HL-60 (cell line): Measurements from ENCODE around the gene PIAS2.

Experiments used
- DNase-seq, 2 experiments: peaks; one replicate each; pipeline ENCODE4 v3.0.0-alpha.2; 2010 to 2020; ENCODE audit warnings: low read depth in 1 of 2, low spot score in 1 of 2
- H3K27ac ChIP-seq: fragments of 250-450 bp; sonication (Bioruptor Pico); replicated peaks from 2 replicates; pipeline ENCODE4 v1.5.1; 2020; ENCODE audit warnings: mild to moderate bottlenecking, moderate library complexity
- H3K27me3 ChIP-seq: fragments of 250-450 bp; sonication (Bioruptor Pico); 2 replicates; pipeline ENCODE4 v1.5.1; 2021; ENCODE audit warnings: mild to moderate bottlenecking, moderate library complexity; ENCODE audit not compliant: insufficient read depth, poor library complexity, severe bottlenecking
- H3K4me3 ChIP-seq: replicated peaks from 2 replicates; pipeline ENCODE4 v1.5.1; 2011; ENCODE audit warnings: mild to moderate bottlenecking, control low read depth, low read length; ENCODE audit not compliant: insufficient read depth
- CTCF ChIP-seq: IDR thresholded peaks from one replicate; pipeline ENCODE4 v1.5.1; 2011; ENCODE audit warnings: low read length, control low read depth, inconsistent platforms; ENCODE audit not compliant: insufficient read depth
- GABPA ChIP-seq: IDR thresholded peaks from 2 replicates; pipeline ENCODE4 v1.6.1; 2012; ENCODE audit warnings: low read depth
- POLR2AphosphoS5 ChIP-seq: IDR thresholded peaks from 2 replicates; pipeline ENCODE4 v1.6.1; 2012; ENCODE audit warnings: low read depth
- REST ChIP-seq: IDR thresholded peaks from 2 replicates; pipeline ENCODE4 v1.6.1; 2012; ENCODE audit warnings: low read depth; ENCODE audit not compliant: insufficient replicate concordance
- SPI1 ChIP-seq: IDR thresholded peaks from 2 replicates; pipeline ENCODE4 v1.6.1; 2012; ENCODE audit warnings: low read depth, mild to moderate bottlenecking, borderline replicate concordance

PIAS2 gene

GRCh38 chr18:46953195-46953594 lies 35.9 kb upstream of the PIAS2 start:
- TF ChIP-seq CTCF (no peak), POLR2AphosphoS5 (no peak), SPI1 (no peak), REST (no peak), GABPA (no peak)
- no peak for DNase-seq
- H3K27me3 ChIP-seq, result peaks cover 5% of the 10 kb centered on the region
- H3K4me3 ChIP-seq, result no peak overlapping the region
- H3K27ac ChIP-seq, result no peak overlapping the region

GRCh38 chr18:46950064-46950656 lies 32.9 kb upstream of the PIAS2 start:
- TF ChIP-seq REST (no peak), SPI1 (no peak), GABPA (no peak), POLR2AphosphoS5 (no peak), CTCF (peak; percentile 62)
- Histone ChIP-seq H3K4me3 (no peak overlapping the region), H3K27ac (no peak overlapping the region), H3K27me3 (no peaks in the 10 kb centered on the region)
- DNase-seq, result no peak

GRCh38 chr18:46946656-46947282 lies 29.5 kb upstream of the PIAS2 start:
- Histone ChIP-seq H3K4me3 (no peak overlapping the region), H3K27ac (no peak overlapping the region), H3K27me3 (no peaks in the 10 kb centered on the region)
- TF ChIP-seq REST (no peak), CTCF (no peak), POLR2AphosphoS5 (no peak), GABPA (no peak), SPI1 (no peak)
- DNase-seq, result no peak
